Activated naive CD8-positive, alpha-beta T cell treated with anti-CD3 and anti-CD28 coated beads, Interleukin-2, amount 50 U/mL, for 24 hours (primary cell): ENCODE measurements around the gene C2CD3.
A peak's percentile ranks its signal among the peaks of the same experiment; 100 is the strongest.

Experiments used
- ATAC-seq: fragments of 150-1000 bp; cut with Tn5 transposase; one replicate; pipeline ENCODE4 v1.10.0; 2021
- DNase-seq: peaks from one replicate; pipeline ENCODE4 v3.0.0; 2021
- H3K27ac Mint-ChIP-seq: one replicate; pipeline ENCODE4 v1.8.0; 2021; ENCODE audit warnings: mild to moderate bottlenecking, mixed read lengths
- H3K27me3 Mint-ChIP-seq: one replicate; pipeline ENCODE4 v1.8.0; 2021; ENCODE audit warnings: mixed read lengths
- H3K36me3 Mint-ChIP-seq: one replicate; pipeline ENCODE4 v1.8.0; 2021; ENCODE audit warnings: low read depth, mixed read lengths
- H3K4me1 Mint-ChIP-seq: one replicate; pipeline ENCODE4 v1.8.0; 2021; ENCODE audit warnings: mixed read lengths
- H3K4me3 Mint-ChIP-seq: one replicate; pipeline ENCODE4 v1.8.0; 2021; ENCODE audit warnings: mild to moderate bottlenecking, moderate library complexity, mixed read lengths
- H3K9me3 Mint-ChIP-seq: one replicate; pipeline ENCODE4 v1.8.0; 2021; ENCODE audit warnings: mixed read lengths

Gene C2CD3

DNA sequence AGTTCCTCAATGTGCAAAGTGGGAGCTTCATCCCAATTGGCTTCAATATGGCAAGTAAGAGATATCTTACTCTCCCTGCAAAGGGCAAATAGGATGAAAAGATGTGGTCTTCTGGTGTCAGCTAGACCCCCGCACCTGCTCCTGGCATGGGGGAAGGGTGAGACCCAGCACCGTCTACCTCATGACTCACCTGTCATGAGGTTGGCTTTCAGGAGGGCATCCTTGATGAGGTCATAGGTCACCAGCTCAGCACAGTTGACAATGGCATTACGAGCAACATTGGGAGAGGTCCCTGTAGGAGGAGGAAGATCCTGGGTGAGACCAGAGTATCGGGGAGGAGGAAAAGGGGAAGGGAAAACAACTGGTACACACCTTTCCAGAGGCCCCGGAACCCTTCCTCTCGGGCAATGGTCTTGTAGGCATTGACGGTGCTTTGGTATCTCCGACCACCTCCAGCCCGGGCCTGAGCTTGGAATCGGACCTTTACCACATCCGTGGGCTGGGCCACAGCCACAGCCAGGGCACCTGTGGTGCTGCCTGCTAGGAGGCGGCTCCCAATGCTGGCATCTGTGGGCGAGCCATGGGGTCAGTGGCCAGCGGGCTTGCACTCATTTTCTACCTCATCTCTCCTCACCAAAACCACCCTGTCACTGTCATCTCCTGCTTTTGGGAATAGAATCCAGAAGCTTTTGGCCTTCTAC lies 194.2 kb downstream of the C2CD3 start:
- H3K36me3 Mint-ChIP-seq = peaks cover 82% of the 10 kb centered on the region
- DNase-seq (no peak), ATAC-seq (no peak)
- H3K4me3 Mint-ChIP-seq = peak overlapping the region; percentile 91
- H3K27me3 Mint-ChIP-seq = no peaks in the 10 kb centered on the region
- H3K9me3 Mint-ChIP-seq = no peaks in the 10 kb centered on the region
- H3K27ac Mint-ChIP-seq = peak overlapping the region; percentile 78
- peaks cover 95% of the 10 kb centered on the region for H3K4me1 Mint-ChIP-seq

DNA sequence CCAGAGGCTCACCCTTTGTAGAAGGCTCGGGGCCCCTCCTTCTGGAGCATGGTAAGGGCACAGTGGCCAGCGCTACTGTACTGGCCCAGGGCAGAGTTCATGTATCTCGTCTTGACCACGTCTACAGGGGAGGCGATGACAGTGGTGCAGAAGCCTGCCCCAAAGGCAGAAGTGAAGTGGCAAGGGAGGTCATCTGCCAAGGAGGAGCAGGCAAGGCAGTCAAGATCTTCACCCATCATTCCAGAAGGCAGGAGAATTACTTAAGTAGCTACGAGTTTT lies 195.4 kb downstream of the C2CD3 start:
- Mint-ChIP-seq H3K4me3 (no peak overlapping the region), H3K27ac (peak overlapping the region; percentile 2), H3K9me3 (no peaks in the 10 kb centered on the region), H3K36me3 (peaks cover 70% of the 10 kb centered on the region), H3K4me1 (peaks cover 97% of the 10 kb centered on the region), H3K27me3 (no peaks in the 10 kb centered on the region)
- DNase-seq (no peak), ATAC-seq (no peak)

- DNase-seq (no peak), ATAC-seq (no peak)
- H3K4me1 Mint-ChIP-seq = peaks cover 97% of the 10 kb centered on the region
- H3K4me3 Mint-ChIP-seq = peak overlapping the region; percentile 24
- H3K36me3 Mint-ChIP-seq = peaks cover 65% of the 10 kb centered on the region
- no peaks in the 10 kb centered on the region for H3K9me3 Mint-ChIP-seq
- peak overlapping the region; percentile 84 for H3K27ac Mint-ChIP-seq
- H3K27me3 Mint-ChIP-seq = no peaks in the 10 kb centered on the region
Measured at GRCh38 chr11:73974604-73975478, 196.0 kb downstream of the C2CD3 start.

DNA sequence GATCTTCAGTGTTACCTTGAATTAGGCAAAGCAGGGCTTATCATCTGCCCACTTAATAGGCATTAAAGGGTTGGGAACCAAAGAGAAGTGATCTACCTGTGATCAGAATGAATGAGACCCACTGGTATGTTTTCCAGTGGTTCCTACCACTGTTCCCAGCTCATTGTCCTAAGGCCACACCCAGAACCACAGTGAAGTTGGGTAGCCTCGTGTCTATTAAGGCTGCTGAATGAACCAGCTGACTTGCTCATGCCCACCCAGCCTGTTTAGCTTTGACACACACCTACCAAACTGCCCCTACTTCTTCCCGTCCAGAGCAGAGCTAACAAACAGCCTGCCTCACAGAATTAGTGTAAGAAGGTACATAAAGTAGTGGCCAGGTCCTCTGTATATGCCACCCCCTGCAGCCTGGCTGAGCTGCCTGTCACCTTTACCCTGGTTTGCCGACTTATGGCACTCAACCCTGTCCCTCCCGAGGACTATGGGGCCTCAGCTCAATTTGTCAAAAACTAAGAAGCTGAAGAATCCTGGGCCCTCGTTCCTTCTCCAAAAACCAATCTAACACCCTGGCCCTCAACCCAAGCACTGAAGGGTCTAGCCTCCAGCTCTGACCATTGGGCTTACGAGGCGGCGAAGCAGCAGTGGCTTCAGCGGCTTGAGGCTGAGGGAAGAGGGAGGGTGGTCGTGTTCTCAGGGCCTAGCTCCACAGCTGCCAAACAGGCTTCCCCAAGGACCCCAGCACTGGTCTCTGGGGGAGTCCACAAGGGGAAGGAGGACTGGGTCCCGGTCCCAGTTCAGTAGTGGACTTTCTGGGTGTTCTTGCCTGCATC lies 198.0 kb downstream of the C2CD3 start:
- H3K4me1 Mint-ChIP-seq = peaks cover 97% of the 10 kb centered on the region
- H3K4me3 Mint-ChIP-seq = no peak overlapping the region
- H3K9me3 Mint-ChIP-seq = no peaks in the 10 kb centered on the region
- H3K27me3 Mint-ChIP-seq = no peaks in the 10 kb centered on the region
- no peak for ATAC-seq
- peaks cover 45% of the 10 kb centered on the region for H3K36me3 Mint-ChIP-seq
- H3K27ac Mint-ChIP-seq = peak overlapping the region; percentile 74
- no peak for DNase-seq

GRCh38 chr11:73972187-73972586 lies 198.6 kb downstream of the C2CD3 start:
- Mint-ChIP-seq H3K4me3 (no peak overlapping the region), H3K9me3 (no peaks in the 10 kb centered on the region), H3K27me3 (no peaks in the 10 kb centered on the region), H3K27ac (peak overlapping the region; percentile 46), H3K36me3 (peaks cover 38% of the 10 kb centered on the region), H3K4me1 (peaks cover 93% of the 10 kb centered on the region)
- no peak for ATAC-seq
- no peak for DNase-seq

GRCh38 chr11:73971175-73971719 lies 199.6 kb downstream of the C2CD3 start:
- Mint-ChIP-seq H3K27ac (peak overlapping the region; percentile 76), H3K4me3 (no peak overlapping the region), H3K4me1 (peaks cover 85% of the 10 kb centered on the region), H3K9me3 (no peaks in the 10 kb centered on the region), H3K36me3 (peaks cover 29% of the 10 kb centered on the region), H3K27me3 (no peaks in the 10 kb centered on the region)
- DNase-seq = peak; percentile 25
- ATAC-seq = peak; percentile 12

DNA sequence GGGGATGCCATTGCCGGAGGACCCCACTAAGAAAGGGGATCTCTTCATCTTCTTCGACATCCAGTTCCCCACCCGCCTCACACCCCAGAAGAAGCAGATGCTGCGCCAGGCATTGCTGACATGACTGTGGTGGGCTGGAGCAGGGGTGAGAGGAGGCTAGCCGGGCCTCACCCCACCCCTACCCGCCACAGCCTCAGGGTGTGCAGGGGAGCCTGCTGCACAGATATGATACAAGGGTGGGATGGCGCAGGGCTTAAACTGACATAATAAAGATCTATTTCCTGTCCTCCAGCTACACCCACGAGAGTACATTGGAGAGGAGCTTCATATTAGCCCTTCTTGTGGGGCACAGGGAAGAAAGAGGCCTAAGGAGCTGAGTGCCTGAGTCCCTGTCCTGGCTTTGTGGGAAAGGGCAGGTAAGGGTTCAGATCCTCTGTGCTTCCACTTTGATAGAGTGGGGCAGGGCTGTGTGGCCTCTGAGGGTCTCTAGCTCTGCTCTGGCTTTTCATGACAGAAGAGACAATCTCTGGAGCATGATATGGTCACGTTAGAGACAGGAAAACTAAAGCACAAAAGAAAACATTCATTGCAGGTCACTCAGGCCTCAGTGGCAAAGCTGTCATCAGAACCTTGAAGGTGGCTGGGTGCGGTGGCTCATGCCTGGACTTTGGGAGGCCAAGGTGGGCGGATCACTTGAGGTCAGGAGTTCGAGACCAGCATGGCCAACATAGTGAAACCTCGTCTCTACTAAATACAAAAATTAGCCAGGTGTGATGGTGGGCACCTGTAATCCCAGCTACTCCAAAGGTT lies 200.6 kb downstream of the C2CD3 start:
- Mint-ChIP-seq H3K9me3 (no peaks in the 10 kb centered on the region), H3K4me3 (no peak overlapping the region), H3K27me3 (no peaks in the 10 kb centered on the region), H3K4me1 (peaks cover 79% of the 10 kb centered on the region), H3K36me3 (peaks cover 19% of the 10 kb centered on the region), H3K27ac (peak overlapping the region; percentile 64)
- DNase-seq (peak; percentile 37), ATAC-seq (peak; percentile 11)

- peaks cover 70% of the 10 kb centered on the region for H3K4me1 Mint-ChIP-seq
- H3K36me3 Mint-ChIP-seq = peaks cover 8% of the 10 kb centered on the region
- no peak overlapping the region for H3K27ac Mint-ChIP-seq
- H3K4me3 Mint-ChIP-seq = no peak overlapping the region
- DNase-seq = no peak
- ATAC-seq = no peak
- no peaks in the 10 kb centered on the region for H3K27me3 Mint-ChIP-seq
- H3K9me3 Mint-ChIP-seq = no peaks in the 10 kb centered on the region
Measured at GRCh38 chr11:73969091-73969490, 201.7 kb downstream of the C2CD3 start.

DNA sequence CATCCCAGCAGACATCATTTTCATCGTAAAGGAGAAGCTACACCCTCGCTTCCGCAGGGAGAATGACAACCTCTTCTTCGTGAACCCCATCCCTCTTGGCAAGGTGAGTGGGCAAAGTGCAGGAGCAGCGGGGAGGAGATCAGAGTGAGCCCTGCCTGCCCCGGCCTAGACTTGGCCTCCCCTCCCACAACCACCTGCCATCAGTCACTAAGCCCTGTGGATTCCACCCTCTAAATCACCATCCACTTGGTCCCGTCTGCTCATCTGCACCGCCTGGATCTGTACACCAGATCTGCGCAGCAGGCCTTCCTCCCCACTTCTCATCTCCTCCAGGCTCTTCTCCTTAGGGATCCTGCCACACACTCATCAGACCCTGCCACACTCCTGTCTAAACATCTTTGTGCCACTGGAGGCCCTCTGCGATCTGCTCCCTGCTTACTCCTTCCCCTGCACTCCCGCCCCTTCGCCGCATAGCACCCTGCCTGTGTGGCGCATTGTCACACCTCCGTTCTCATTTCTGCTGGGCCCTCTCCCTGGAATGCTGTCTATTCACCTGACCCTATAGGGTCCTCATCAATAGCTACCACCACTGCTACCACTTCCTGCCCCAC lies 202.3 kb downstream of the C2CD3 start:
- Mint-ChIP-seq H3K9me3 (no peaks in the 10 kb centered on the region), H3K27ac (peak overlapping the region; percentile 22), H3K27me3 (no peaks in the 10 kb centered on the region), H3K36me3 (peaks cover 3% of the 10 kb centered on the region), H3K4me1 (peaks cover 66% of the 10 kb centered on the region), H3K4me3 (no peak overlapping the region)
- no peak for ATAC-seq
- no peak for DNase-seq

DNA sequence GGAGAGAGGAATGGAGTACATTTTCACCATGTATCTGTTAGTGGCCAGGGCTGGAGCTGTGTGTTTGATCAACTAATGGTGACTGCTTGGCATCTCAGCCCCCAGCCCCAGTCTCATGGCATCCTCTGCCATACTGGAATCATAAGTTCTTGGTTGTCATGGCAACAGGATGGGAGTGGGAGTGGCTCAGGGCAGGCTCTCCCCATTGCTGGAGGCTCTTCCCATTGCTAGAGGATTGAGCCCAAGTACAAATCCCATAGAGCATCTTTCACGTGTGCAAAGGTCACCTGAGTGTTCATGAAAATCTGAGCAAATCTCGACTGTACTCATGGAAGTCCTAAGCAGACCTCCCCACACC lies 205.1 kb downstream of the C2CD3 start:
- Mint-ChIP-seq H3K4me1 (peaks cover 45% of the 10 kb centered on the region), H3K4me3 (no peak overlapping the region), H3K27me3 (no peaks in the 10 kb centered on the region), H3K27ac (no peak overlapping the region), H3K9me3 (no peaks in the 10 kb centered on the region), H3K36me3 (no peaks in the 10 kb centered on the region)
- DNase-seq = no peak
- no peak for ATAC-seq

DNA sequence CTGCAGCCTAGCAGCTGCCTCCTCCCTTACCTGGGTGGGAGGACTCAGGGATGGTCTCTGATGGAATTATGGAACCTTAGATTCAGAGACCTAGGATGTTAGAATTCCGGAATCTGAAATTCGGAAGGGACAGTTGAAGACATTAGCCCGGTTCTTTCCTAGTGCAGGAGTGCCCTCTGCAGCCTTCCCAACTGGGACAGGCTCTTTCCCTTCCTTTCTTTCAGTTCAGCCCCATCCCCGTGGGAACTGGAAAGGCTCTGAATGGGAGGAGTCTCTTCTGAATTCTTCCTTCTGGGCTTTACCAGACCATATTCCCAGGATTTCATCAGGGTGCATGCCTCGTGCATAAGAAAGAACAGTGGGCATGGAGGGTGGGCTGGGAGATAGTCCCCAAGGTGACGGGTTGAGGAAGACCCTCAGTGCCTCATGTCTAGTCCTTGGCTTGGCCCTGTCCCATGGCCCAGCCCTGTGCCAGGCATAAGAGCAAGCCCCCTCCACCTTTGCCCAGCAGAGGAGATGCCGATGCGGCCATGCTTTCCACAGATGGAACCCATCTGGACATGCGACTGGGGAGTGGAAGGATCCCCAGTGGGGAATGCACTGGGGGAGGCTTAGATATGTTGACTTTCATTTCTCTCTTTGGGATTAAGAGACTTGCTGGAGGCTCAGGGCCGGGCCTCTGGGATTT lies 205.6 kb downstream of the C2CD3 start:
- peaks cover 40% of the 10 kb centered on the region for H3K4me1 Mint-ChIP-seq
- DNase-seq (no peak), ATAC-seq (no peak)
- no peak overlapping the region for H3K27ac Mint-ChIP-seq
- no peaks in the 10 kb centered on the region for H3K36me3 Mint-ChIP-seq
- no peak overlapping the region for H3K4me3 Mint-ChIP-seq
- H3K27me3 Mint-ChIP-seq = no peaks in the 10 kb centered on the region
- no peaks in the 10 kb centered on the region for H3K9me3 Mint-ChIP-seq

GRCh38 chr11:73963861-73964260 lies 206.9 kb downstream of the C2CD3 start:
- H3K4me3 Mint-ChIP-seq = no peak overlapping the region
- no peaks in the 10 kb centered on the region for H3K27me3 Mint-ChIP-seq
- peak overlapping the region; percentile 2 for H3K27ac Mint-ChIP-seq
- H3K9me3 Mint-ChIP-seq = no peaks in the 10 kb centered on the region
- ATAC-seq (no peak), DNase-seq (no peak)
- H3K4me1 Mint-ChIP-seq = peaks cover 26% of the 10 kb centered on the region
- H3K36me3 Mint-ChIP-seq = no peaks in the 10 kb centered on the region
